Right renal pelvis (tissue), 4 donors: ENCODE data around the gene LFNG. TPM values are rescaled to one million over a fixed set of nuclear protein-coding genes. Genes with fewer than 3 reads are reported as not detected.

ENCODE experiments used
- DNase-seq, 4 donors: peaks; one replicate each; pipeline ENCODE4 v3.0.0-alpha.2; 2013; ENCODE audit warnings: low read depth in 4 of 4, low spot score in 3 of 4, missing footprints in 1 of 4
- polyA plus RNA-seq, 4 donors: library from polyadenylated mRNA; unstranded; fragments of 120-200 nt; gene quantifications; one replicate each; pipeline ENCODE4 v1.2.1, GENCODE V29; 2013; ENCODE audit not compliant: insufficient read length in 4 of 4

LFNG gene
- polyA plus RNA-seq = 10 to 100 TPM; 28.9 to 41.5 (median 33.1) TPM

GRCh38 chr7:2519119-2519930, at the start of gene LFNG:
LFNG (plus strand) TSS chr7:2519774; CDS start chr7:2519862, 88 bp downstream.
- peak; percentile 74 to 84 (median 83) for DNase-seq

DNA sequence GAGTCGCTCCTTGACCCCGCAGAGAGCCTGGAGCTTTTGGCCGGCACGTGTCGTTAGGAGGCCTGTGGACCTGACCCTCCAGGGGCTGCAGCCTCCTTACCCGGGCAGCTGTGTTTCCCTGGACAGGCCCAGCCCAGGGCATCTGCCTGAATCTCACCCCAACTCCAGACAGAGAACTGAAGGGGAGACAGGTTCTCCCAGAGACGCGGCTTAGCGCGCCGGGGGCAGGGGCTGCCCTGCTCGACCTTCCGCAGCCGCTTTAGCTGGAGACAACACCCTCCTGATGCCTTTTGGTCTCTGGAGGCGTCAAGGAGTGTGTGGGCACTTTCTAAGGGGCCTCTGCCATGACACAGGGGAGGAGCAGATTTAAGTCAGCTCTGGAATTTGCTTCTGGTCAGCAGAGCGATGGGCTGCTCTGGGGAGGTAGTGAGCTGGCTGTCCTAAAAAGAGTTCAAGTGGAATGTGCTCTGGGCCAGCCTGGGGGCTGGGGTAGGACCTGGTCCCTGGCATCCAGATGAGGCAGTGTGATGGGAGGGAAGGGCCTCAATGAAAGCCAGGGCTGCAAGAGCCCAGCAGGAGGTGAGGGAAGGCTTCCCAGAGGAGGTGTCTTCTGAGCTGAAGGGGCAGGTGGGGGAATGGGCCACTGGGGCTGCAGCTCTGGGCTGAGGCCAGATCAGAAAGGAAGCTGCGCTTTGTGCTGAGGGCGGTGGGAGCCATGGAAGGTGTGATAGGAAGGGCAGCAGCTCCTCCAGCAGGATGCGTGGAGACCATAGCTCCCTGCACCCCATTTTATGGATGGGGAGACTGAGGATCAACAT, 49.2 kb upstream of the LFNG start:
- no peak for DNase-seq

DNA sequence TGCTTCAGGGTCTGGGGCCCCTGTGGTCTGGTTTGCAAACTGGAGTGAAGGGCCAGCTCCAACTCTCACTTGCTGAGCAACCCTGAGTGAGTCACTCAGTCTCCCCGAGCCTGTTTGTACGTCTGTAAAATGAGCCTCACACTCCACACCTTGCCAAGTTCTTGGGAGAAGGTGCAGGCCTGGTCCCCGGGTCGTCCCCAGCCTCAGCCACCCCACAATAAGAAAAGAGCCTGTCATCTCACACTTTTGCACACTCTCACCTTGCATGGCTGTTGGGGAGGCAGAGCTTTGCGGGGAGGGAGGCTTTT, 48.6 kb upstream of the LFNG start:
- DNase-seq = no peak

DNA sequence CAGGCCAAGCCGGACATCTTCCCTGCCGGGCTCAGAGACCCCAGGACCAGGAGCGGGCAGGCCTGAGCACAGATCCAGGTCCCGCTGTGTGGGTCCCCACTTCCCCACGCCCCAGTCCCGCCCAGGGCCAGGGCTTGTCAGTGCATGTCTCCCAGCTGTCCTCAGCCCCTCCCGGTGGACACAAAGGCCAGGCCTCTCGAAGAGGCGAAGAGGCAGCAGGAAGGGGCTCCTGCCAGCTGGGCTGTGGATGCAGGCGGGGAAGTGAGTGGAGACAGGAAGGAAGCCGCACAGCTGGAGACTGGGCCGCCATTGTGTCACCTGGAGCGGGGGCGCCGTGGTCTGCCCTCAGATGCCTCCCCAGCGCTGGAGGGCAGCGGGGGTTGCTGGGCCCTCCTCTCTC, 48.2 kb upstream of the LFNG start:
- DNase-seq = peak in 1 of 4 donors; percentile 36

- no peak for DNase-seq
Measured at GRCh38 chr7:2472739-2473138, 46.8 kb upstream of the LFNG start.

DNA sequence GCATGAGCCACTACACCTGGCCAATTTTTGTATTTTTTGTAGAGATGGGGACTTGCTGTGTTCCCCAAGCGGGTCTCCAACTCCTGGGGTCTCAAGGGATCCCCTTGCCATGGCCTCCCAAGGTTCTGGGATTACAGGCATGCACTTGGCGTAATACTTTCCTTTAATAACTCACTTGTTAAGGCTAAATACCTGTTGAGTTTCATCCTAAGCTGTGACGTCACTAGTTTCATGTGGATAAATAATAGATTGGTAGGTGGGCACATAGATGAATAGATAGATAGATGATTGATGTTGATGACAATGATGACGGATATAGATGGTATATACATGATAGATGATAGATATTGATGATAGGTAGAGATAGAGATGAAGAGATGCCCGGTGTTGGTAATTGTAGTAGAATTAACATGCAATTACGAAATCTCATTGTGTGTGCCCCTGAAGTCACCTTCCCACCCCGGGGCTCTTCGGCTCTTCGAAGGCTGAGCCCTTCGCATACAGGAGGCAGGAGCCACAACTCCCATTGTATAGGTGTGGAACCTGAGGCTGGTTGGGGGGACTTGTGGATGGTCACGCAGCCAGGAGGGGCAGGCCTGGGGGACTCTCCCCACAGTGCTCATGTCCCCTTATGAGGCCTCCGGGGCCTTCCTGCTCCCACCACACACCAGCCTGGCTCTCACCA, 45.9 kb upstream of the LFNG start:
- no peak for DNase-seq

DNA sequence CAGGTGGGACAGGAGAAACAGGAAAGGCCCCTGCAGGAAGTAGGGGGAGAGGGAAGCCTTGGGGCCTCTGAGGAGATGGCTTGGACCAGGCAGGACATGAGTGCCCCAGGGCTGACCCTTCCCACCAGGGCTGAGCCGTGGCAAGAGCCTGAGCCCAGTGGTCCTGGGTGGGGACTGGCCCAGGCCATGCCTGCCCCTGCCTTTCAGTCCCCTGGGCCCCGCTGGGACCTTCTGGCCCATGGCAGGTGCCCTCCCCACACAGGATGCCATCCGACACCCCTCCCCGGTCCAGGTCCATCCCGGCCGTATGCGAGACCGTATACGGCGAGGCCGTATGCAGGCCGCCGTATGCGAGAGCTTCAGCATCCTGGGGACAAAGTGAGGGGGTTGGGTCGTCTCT, 45.4 kb upstream of the LFNG start:
- no peak for DNase-seq

DNA sequence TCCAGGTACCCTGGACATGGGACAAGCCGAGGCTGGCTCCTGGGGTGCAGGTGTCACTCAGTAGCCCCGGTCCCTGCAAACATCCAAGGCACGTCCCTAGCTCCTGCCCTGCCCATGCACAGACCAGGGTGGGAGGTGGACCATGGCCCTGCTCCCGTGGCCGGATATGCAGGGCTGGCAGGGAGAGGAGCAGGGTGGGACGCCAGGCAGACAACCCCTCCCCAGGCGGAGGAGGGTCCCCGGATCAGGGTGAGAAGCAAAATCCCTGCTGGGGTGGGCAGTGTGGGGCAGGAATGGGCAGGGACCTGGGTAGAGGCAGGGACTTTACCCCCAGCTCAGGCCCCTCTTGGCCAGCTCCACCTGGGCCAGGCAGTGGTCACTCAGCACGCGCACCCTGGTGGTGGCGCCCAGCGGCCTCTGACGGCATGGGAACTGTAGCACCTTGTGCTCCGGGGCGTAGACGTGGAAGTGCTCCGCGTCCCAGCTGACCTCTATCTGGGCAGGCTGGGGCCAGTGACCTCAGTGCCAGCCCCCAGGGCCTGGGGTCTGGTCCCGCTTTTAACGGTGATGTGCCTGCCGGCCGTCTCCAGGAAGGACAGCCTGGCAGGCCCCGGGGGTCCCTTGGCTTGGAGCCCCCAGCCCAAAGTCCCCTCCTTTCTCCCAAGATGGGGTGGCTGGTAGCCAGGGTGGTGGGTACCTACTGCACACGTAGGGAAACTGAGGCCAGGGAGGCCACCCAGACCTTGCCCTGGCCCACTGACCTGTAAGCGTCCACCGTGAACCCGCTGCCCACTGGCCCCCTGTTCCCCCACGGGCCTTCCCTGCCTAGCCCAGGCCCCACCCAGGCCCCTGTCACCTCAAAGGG, 44.5 kb upstream of the LFNG start:
- DNase-seq = no peak

GRCh38 chr7:2475678-2476015, 43.9 kb upstream of the LFNG start:
- no peak for DNase-seq

DNA sequence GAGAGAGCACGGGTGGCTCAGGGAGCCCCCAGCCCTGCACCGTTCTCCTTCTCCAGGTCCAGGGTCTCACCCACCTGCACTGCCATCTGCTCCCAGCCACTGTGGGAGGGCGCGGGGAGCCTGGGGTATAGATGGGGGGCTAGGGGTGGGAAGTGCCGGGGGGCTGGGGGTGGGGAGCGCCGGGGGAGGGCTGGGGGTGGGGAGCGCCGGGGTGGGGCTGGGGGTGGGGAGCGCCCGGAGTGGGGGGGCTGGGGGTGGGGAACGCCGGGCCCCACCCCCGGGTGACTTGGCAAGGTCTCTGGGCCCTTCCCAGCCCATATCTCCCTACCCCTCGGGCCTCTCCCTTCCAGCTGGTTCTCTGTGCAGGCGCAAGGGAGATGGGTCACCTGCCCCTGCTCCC, 43.3 kb upstream of the LFNG start, which contains the start of gene GRIFIN:
Gene GRIFIN, minus strand, starts transcription at position 101 of the 400 bp plus-strand sequence. Its CDS starts 15 bp downstream, at position 86.
- no peak for DNase-seq

DNA sequence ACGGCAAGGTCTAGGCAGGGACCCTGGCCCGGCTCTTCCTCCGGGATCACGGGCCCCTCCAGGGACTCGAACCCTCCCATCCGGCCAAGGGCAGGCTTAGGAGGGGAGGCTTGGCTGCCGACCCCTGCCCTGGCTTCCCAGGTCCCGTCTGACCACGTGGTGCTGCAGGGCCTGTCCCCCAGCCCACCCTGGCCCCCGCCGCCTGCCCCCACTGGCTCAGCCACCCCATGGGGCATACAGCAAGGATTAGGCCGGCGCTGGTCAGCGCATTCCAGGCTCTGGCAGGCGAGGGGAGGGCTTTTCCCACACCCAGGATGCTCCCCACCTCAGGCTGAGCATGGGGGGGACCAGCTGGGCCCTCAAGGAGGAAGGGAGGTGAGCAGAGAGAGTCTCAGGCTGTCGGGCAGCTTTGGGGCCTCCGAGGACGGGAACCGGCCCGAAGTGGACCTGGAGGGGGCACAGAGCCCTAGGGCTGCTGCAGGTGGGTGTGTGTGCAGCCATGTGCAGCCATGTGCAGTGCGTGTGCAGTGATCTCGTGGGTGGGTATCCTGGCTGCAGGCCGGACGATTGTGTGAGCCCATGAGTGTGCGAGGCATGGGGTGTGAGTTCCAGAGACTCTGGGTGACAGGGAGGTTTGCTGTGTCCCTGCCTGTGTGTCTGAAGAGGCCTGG, 42.7 kb upstream of the LFNG start:
- no peak for DNase-seq

GRCh38 chr7:2477447-2478398, 41.9 kb upstream of the LFNG start:
- DNase-seq = peak in 1 of 4 donors; percentile 43

- DNase-seq = no peak
Measured at GRCh38 chr7:2478399-2478785, 41.2 kb upstream of the LFNG start.

GRCh38 chr7:2478800-2479199, 40.8 kb upstream of the LFNG start:
- no peak for DNase-seq

DNA sequence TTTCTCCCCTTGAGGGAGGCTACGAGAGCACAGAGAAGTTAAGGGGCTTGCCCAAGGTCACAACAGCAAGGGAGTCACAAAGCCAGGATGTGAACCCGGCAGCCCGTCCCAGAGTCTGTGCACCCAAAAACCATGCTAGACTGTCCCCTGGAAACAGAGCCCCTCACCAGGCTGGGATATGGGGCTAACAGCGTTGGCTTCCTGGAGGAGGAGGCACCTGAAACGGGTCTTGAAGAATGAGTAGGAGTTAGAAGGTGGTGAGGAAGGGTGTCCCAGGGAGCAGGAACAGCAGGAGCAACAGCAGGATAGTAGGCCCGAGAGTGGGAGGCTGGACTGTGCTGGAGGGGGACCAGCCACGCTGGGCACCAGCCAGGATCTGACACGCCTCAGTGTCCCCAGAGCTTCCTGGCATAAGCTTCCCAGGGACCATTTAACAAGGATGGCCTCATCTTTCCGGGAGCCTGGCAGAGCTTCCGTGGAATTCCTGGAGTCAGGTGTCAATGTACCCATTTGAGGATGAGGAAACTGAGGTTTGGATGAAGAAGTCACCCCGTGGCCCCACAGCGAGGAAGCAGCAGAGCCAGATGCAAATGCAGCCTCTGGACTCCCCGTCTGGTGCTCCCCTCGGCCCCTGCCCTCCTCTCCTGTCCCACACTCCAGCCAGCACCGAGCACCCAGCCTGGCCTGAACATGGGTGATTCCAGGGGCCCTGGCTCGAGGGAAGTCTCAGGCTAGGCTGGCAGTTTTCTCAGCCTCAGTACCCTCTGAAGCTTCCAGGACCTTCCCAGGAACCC, 40.1 kb upstream of the LFNG start:
- DNase-seq = no peak

DNA sequence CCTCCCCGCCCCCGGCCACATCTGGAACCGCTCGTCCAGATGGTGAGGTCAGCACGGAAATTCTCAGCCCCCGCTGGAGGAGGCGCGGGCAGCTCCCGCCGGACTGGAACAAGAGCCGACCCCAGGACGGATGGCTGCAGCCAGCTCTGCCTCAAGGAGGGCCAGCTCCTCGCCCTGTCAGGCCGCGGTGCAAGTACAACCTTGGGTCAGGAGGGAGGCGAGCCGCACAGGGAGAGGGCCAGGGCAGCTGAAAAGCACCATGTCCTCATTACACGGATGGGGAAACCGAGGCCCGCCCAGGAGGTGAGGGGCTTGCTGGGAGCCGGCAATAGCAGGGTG, 39.5 kb upstream of the LFNG start:
- peak in 1 of 4 donors; percentile 31 for DNase-seq

- no peak for DNase-seq
Measured at GRCh38 chr7:2481195-2481594, 38.4 kb upstream of the LFNG start.
